Spleen (tissue), 11 donors: Measurements from ENCODE around the gene MAPK4. TPM values are rescaled to one million over a fixed set of nuclear protein-coding genes. Genes with fewer than 3 reads are reported as not detected.

Experiments used
- DNase-seq: peaks from one replicate; pipeline ENCODE4 v3.0.0-alpha.2; 2020
- H3K27ac ChIP-seq, 8 donors: fragments of 200-600 bp; sonication (generic) in 7 of 8; 1 replicate in 4 of 8; 2 replicates in 4 of 8; pipeline versions ENCODE4 v1.5.0 to v1.8.0; 2016 to 2021; ENCODE audit warnings: inconsistent platforms in 4 of 8, mild to moderate bottlenecking in 4 of 8, moderate library complexity in 1 of 8
- H3K27me3 ChIP-seq, 7 donors: fragments of 200-600 bp; sonication (generic) in 6 of 7; replicated peaks in 1 of 7; 1 replicate in 4 of 7; 2 replicates in 3 of 7; pipeline versions ENCODE4 v1.5.0 to v1.8.0; 2016 to 2021; ENCODE audit warnings: inconsistent platforms in 3 of 7, mild to moderate bottlenecking in 1 of 7
- H3K36me3 ChIP-seq, 6 donors: fragments of 200-600 bp; sonication (generic) in 5 of 6; 1 replicate in 4 of 6; 2 replicates in 2 of 6; pipeline versions ENCODE4 v1.5.0 to v1.8.0; 2016 to 2021; ENCODE audit warnings: inconsistent platforms in 2 of 6
- H3K4me1 ChIP-seq, 6 donors: fragments of 200-600 bp; sonication (generic) in 5 of 6; 1 replicate in 3 of 6; 2 replicates in 3 of 6; pipeline versions ENCODE4 v1.5.0 to v1.8.0; 2016 to 2021; ENCODE audit warnings: inconsistent platforms in 3 of 6
- H3K4me3 ChIP-seq, 8 donors: fragments of 200-600 bp; sonication (generic) in 7 of 8; 1 replicate in 4 of 8; 2 replicates in 4 of 8; pipeline versions ENCODE4 v1.5.0 to v1.8.0; 2016 to 2021; ENCODE audit warnings: inconsistent platforms in 4 of 8, mild to moderate bottlenecking in 4 of 8, moderate library complexity in 2 of 8
- H3K9me3 ChIP-seq, 8 donors: fragments of 200-600 bp; sonication (generic) in 7 of 8; 1 replicate in 4 of 8; 2 replicates in 4 of 8; pipeline versions ENCODE4 v1.5.0 to v1.8.0; 2016 to 2021; ENCODE audit warnings: inconsistent platforms in 4 of 8
- POLR2A ChIP-seq, 3 donors: fragments of 450-650 bp; IDR thresholded peaks; one replicate each; pipeline ENCODE4 v1.5.1; 2017; ENCODE audit warnings: antibody characterized with exemption in 3 of 3, mild to moderate bottlenecking in 1 of 3
- POLR2AphosphoS5 ChIP-seq, 3 donors: sonication (generic); formaldehyde crosslinking; IDR thresholded peaks; one replicate each; pipeline ENCODE4 v1.5.1; 2017; ENCODE audit warnings: antibody characterized with exemption in 3 of 3
- WGBS, 5 donors: extraction: QIAGEN DNeasy Blood & Tissue Kit in 3 of 5; methylation state at CpG; one replicate each; pipeline versions ENCODE4 v1.1.5 to v1.1.7; 2013 to 2018; 5-methylcytosine and 5-hydroxymethylcytosine counted together
- intact Hi-C: fragments of 100-400 bp; cut with DNase I; formaldehyde crosslinking; loops from one replicate; pipeline ENCODE4 v1.15.0; 2023; ENCODE audit warnings: low total_unique reads
- polyA plus RNA-seq, 3 donors: library from polyadenylated mRNA; stranded (reverse); fragments of 200-250 nt; gene quantifications; one replicate each; pipeline ENCODE4 v1.2.1, GENCODE V29; 2013
- total RNA-seq, 7 donors: library from RNA; depleted of rRNA in 3 of 7; stranded (reverse); fragments of >200 nt in 3 of 7; fragmentation: NEBNext Ultra II Directional in 4 of 7; extraction: Animal tissue kit (Norgen Biotek cat#: 25700) in 4 of 7; gene quantifications; one replicate each; pipeline versions ENCODE4 v1.1.0 to v1.2.1, GENCODE V29; 2016 to 2021
- TF ChIP-seq, protein P1 (sequence below), 11 experiments: fragments of 200-600 bp in 7 of 11; fragments of 450-650 bp in 4 of 11; sonication (generic) in 4 of 11; IDR thresholded peaks in 8 of 11; conservative IDR thresholded peaks in 3 of 11; 1 replicate in 7 of 11; 2 replicates in 4 of 11; pipeline versions ENCODE4 v1.4.0 to v1.8.0; 2016 to 2021; ENCODE audit warnings: antibody characterized with exemption in 11 of 11, inconsistent platforms in 4 of 11, mild to moderate bottlenecking in 1 of 11
- donor health status: healthy with polysubstance abuse.
- donor health status: DM: no; HTN: no; CAD: no; lungs with moderate emphysema.
- donor health status: DM: no; HTN: no; CAD: no.
- donor health status: Bipolar disorder and iron deficiency.
- donor health status: healthy.
- donor health status: DM: no; HTN: no; CAD: no.
- donor health status: DM: yes; HTN: yes; CAD: no.

MAPK4 gene
- total and polyA plus RNA-seq, 10 donors = 0.02 to 0.29 (median 0.20) TPM; not detected in 4

GRCh38 chr18:50632895-50633515 is 73.1 kb downstream of the MAPK4 start:
- Histone ChIP-seq H3K27ac (no peak overlapping the region), H3K4me3 (no peak overlapping the region), H3K9me3 (no peaks in the 10 kb centered on the region), H3K27me3 (no peaks in the 10 kb centered on the region), H3K4me1 (no peaks in the 10 kb centered on the region), H3K36me3 (no peaks in the 10 kb centered on the region)
- 63 to 80% (median 70%) methylated on average over 6 to 8 of the region's 8 CpGs for WGBS, 5 donors
- intact Hi-C loops = no loop called here
- TF ChIP-seq POLR2A (IDR thresholded peaks at IDR 0.05) (no peak), POLR2AphosphoS5 (IDR thresholded peaks at IDR 0.05) (no peak)
- TF ChIP-seq, protein P1, sequence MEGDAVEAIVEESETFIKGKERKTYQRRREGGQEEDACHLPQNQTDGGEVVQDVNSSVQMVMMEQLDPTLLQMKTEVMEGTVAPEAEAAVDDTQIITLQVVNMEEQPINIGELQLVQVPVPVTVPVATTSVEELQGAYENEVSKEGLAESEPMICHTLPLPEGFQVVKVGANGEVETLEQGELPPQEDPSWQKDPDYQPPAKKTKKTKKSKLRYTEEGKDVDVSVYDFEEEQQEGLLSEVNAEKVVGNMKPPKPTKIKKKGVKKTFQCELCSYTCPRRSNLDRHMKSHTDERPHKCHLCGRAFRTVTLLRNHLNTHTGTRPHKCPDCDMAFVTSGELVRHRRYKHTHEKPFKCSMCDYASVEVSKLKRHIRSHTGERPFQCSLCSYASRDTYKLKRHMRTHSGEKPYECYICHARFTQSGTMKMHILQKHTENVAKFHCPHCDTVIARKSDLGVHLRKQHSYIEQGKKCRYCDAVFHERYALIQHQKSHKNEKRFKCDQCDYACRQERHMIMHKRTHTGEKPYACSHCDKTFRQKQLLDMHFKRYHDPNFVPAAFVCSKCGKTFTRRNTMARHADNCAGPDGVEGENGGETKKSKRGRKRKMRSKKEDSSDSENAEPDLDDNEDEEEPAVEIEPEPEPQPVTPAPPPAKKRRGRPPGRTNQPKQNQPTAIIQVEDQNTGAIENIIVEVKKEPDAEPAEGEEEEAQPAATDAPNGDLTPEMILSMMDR (IDR thresholded peaks at IDR 0.05 in 8 of 11, conservative IDR thresholded peaks at IDR 0.05 in 3 of 11) = no peak
- DNase-seq = no peak

DNA sequence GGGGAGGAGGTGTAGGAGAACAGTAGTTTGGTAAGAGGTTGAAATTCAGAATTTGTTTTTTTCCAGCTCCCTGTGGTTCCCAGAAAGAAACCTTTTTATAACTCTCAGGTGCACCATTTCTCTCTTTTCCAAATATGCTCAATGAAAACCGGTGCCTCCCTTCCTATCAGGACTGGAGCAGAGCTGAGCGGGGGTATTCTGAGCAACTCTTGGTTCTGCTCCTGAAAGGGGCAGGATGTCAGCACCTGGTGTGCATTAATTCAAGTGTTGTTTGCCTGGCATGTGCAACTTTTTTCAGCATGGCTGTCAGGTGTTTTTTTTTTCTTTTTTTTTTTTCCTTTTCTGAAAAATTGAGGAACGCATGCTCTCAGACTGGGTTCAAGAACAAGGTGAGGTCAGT is 74.1 kb downstream of the MAPK4 start:
- TF ChIP-seq, protein P1 (IDR thresholded peaks at IDR 0.05 in 8 of 11, conservative IDR thresholded peaks at IDR 0.05 in 3 of 11) = no peak
- TF ChIP-seq POLR2A (IDR thresholded peaks at IDR 0.05) (no peak), POLR2AphosphoS5 (IDR thresholded peaks at IDR 0.05) (no peak)
- intact Hi-C loops = no loop called here
- WGBS, 5 donors = 88 to 93% (median 91%) methylated on average over 3 of the region's 3 CpGs

GRCh38 chr18:50636366-50637057 is 76.6 kb downstream of the MAPK4 start:
- no peaks in the 10 kb centered on the region for H3K9me3 ChIP-seq
- DNase-seq = no peak
- H3K27me3 ChIP-seq = no peaks in the 10 kb centered on the region
- H3K4me1 ChIP-seq = no peaks in the 10 kb centered on the region
- 82 to 93% (median 88%) methylated on average over 8 of the region's 8 CpGs for WGBS, 5 donors
- TF ChIP-seq, protein P1 (IDR thresholded peaks at IDR 0.05 in 8 of 11, conservative IDR thresholded peaks at IDR 0.05 in 3 of 11) = no peak
- TF ChIP-seq POLR2A (IDR thresholded peaks at IDR 0.05) = no peak
- TF ChIP-seq POLR2AphosphoS5 (IDR thresholded peaks at IDR 0.05) = no peak
- no peak overlapping the region for H3K4me3 ChIP-seq
- intact Hi-C loops = no loop called here
- no peak overlapping the region for H3K27ac ChIP-seq
- no peaks in the 10 kb centered on the region for H3K36me3 ChIP-seq

More for the DNA sequence above, 74.1 kb downstream of the MAPK4 start:
- H3K4me3 ChIP-seq = no peak overlapping the region
- DNase-seq = no peak
- no peaks in the 10 kb centered on the region for H3K9me3 ChIP-seq
- H3K27me3 ChIP-seq = no peaks in the 10 kb centered on the region
- H3K36me3 ChIP-seq = no peaks in the 10 kb centered on the region
- H3K27ac ChIP-seq = no peak overlapping the region
- no peaks in the 10 kb centered on the region for H3K4me1 ChIP-seq
